Fibroblast of mammary gland (primary cell): ENCODE measurements around the gene STARD3.

Experiments used
- DNase-seq: peaks from one replicate; pipeline ENCODE4 v3.0.0-alpha.2; 2010; ENCODE audit warnings: low read depth
- H3K4me3 ChIP-seq: 2 replicates; pipeline ENCODE4 v1.5.1; 2011; ENCODE audit warnings: low read depth, mild to moderate bottlenecking, low read length, moderate library complexity; ENCODE audit not compliant: control insufficient read depth
- TF ChIP-seq, protein P1 (sequence below): conservative IDR thresholded peaks from 2 replicates; pipeline ENCODE4 v1.5.1; 2011; ENCODE audit warnings: low read depth, low read length, inconsistent platforms; ENCODE audit not compliant: control insufficient read depth, insufficient read depth

The STARD3 gene

DNA sequence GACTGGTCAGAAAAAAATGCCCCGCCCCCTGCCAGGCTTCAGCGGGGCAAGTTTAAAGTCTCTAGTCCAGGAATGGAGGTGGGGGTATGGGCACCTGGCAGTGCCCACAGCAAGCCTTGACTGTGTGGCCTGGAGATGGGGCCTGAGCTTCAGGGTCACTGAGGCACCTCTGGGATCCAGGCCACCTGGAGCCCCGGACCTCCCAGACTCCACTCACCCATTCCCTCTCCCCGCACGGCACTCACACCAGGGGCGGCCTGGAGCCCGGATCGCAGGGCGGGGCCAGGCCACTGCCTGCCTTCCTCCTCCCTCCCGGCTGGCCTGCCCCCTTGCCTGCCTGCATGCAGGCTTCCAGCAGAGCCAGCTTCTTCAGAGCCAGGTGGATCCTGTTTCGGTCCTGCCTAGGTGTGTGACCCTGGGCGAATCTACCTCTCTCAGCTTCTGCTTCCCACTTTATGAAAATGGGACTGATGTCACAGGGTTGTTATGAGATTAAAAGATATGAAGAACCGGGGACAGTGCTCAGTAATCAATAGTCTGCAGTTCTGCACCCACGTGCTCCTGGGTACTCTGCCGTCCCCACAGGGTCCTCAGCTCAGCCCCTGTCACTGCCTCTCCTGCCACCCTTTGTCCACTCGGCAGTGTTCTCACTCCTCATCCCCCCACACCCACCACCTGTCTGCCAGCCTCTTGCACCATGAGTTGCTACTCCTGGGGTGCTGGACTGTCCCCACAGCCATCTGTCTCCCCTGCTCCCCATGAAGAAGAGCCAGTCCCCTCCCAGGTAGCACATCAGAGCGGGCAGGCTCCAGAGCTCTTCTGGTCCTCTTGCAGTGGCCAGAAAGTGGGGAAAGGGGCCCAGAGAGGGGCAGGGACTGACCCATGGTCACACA, 27.0 kb downstream of the STARD3 start:
- DNase-seq = no peak
- H3K4me3 ChIP-seq = no peak overlapping the region
- TF ChIP-seq, protein P1, sequence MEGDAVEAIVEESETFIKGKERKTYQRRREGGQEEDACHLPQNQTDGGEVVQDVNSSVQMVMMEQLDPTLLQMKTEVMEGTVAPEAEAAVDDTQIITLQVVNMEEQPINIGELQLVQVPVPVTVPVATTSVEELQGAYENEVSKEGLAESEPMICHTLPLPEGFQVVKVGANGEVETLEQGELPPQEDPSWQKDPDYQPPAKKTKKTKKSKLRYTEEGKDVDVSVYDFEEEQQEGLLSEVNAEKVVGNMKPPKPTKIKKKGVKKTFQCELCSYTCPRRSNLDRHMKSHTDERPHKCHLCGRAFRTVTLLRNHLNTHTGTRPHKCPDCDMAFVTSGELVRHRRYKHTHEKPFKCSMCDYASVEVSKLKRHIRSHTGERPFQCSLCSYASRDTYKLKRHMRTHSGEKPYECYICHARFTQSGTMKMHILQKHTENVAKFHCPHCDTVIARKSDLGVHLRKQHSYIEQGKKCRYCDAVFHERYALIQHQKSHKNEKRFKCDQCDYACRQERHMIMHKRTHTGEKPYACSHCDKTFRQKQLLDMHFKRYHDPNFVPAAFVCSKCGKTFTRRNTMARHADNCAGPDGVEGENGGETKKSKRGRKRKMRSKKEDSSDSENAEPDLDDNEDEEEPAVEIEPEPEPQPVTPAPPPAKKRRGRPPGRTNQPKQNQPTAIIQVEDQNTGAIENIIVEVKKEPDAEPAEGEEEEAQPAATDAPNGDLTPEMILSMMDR = no peak

DNA sequence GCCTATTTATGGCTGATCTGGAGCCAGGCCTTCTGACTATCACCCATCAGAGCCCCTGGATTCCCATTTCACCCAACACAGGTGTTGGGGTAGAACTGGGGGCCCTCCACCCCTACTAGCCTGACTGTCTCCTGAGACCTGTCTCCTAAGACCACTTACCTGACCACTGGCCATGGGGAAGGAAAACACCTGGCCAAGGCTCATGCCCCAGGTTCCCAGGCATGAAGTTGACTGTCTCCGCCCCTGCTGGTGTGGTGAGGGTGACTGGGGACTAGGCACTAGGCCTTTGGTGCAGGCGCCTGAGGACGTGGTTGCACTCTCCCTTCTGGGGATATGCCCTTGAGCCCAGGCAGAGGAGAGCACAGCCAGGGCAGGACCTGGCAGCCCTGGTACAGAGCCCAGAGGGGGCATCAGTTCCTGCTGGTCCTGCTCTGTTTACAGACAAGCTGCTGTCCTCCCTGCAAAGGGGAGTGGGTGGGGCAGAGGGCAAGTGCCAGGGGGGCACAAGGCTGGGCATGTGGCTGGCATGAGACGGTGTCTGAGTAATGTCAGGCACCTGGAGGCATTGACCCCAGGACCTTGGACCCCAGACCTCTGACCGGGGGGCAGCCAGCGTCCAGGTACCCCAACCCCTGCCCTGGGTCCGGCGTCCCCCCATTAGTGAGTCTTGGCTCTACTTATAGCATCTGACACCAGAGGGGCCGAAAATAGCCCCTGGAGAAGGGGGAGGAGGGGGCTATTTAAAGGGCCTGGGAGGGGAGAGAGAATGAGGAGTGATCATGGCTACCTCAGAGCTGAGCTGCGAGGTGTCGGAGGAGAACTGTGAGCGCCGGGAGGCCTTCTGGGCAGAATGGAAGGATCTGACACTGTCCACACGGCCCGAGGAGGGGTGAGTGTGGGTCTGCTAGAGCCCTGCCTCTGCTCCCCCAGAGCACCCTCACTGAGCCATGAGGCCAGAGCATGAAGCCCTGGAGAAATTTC, 27.9 kb downstream of the STARD3 start, which contains the start of gene TCAP:
Gene TCAP (plus strand): TSS at position 769 of the 981 bp plus-strand sequence. CDS start 11 bp downstream, at position 780.
- no peak for DNase-seq
- TF ChIP-seq, protein P1 = no peak
- no peak within 1 kb of the TSS for H3K4me3 ChIP-seq

DNA sequence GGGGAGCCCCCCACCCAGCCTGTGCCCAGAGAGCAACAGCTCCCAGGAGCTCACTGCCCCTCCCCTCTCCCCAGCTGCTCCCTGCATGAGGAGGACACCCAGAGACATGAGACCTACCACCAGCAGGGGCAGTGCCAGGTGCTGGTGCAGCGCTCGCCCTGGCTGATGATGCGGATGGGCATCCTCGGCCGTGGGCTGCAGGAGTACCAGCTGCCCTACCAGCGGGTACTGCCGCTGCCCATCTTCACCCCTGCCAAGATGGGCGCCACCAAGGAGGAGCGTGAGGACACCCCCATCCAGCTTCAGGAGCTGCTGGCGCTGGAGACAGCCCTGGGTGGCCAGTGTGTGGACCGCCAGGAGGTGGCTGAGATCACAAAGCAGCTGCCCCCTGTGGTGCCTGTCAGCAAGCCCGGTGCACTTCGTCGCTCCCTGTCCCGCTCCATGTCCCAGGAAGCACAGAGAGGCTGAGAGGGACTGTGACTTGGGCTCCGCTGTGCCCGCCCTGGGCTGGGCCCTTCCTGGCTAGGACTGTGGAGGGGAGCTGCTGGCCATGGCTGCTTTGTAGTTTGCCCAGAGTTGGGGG, 28.8 kb downstream of the STARD3 start:
- H3K4me3 ChIP-seq = no peak overlapping the region
- DNase-seq = no peak
- TF ChIP-seq, protein P1 = no peak

DNA sequence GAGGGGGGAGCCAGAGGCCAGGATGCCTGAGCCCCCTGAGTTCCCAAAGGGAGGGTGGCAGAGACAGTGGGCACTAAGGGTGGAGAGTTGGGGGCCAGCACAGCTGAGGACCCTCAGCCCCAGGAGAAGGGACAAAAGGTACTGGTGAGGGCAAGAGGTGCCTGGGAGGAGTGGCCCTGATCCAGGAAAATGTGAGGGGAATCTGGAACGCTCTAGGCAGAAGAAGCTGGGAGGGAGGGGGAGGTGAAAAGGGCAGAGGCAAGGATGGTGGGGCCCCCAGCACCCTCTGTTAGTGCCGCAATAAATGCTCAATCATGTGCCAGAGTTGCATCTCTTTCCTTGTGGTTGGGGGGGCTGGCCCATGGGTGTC, 29.3 kb downstream of the STARD3 start:
- DNase-seq = no peak
- TF ChIP-seq, protein P1 = no peak
- no peak overlapping the region for H3K4me3 ChIP-seq

DNA sequence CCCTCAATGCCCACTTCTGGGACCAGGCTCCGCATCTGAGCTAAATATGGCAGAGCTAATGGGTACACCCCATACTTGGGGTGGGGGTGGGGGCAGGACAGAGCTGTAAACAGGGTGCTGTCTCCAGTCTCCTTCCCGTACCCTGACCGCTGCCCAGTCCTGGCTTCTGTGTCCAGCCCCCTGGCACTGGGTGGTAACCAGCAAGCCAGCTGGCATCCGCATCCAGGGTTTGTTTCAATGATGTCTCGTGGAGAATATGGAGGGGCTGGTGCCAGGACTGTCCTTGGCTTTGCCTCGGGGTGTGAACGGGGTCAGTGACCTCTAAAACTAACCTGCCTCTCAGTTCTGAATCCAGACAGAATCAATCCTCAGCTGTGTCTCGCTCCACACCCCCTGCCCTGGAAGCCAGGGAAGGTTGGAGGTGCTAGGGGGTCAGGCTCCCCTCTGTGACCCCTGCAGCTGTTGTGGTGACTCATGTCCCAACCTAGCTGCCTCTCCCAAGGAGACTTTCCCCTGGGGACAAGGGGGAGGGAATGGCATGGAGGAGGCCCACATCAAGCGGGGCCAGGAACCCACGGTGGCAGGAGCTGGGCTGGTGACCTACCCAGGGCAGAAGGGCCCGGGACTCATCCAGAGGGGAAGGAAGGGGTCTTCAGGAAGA, 29.8 kb downstream of the STARD3 start:
- DNase-seq = no peak
- TF ChIP-seq, protein P1 = no peak
- H3K4me3 ChIP-seq = no peak overlapping the region
